Prostate gland (tissue), 2 donors: ENCODE results near the gene SF3A1.

ENCODE experiments used
- POLR2A ChIP-seq: fragments of 450-650 bp; IDR thresholded peaks from one replicate; pipeline ENCODE4 v1.6.1; 2016; ENCODE audit warnings: antibody characterized with exemption, mild to moderate bottlenecking
- POLR2AphosphoS5 ChIP-seq: sonication (generic); formaldehyde crosslinking; IDR thresholded peaks from one replicate; pipeline ENCODE4 v1.6.1; 2017; ENCODE audit warnings: antibody characterized with exemption
- TF ChIP-seq, protein P1 (sequence below), 4 experiments: fragments of 200-600 bp in 2 of 4; fragments of 450-650 bp in 2 of 4; sonication (generic) in 2 of 4; IDR thresholded peaks; 1 replicate in 3 of 4; 2 replicates in 1 of 4; pipeline ENCODE4 v1.5.1; 2016 to 2019; ENCODE audit warnings: antibody characterized with exemption in 4 of 4, mild to moderate bottlenecking in 2 of 4, moderate library complexity in 2 of 4

DNA sequence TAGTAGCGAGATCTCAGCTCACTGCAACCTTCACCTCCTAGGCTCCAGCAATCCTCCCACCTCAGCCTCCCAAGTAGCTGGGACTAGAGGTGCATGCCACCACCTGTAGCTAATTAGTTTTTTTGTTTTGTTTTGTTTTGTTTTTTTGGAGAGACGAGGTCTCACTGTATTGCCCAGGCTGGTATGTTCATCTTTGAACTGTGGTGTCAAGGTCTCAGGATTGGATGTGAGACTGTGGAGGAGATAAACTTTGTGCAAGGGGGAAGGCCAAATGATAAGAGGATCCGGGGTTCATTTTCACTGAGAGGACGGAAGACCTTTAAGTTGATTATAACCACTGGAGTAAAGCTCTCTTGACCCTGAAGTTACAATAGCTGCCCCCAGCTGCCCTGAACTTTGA lies 49.0 kb upstream of the SF3A1 start:
- TF ChIP-seq, protein P1, sequence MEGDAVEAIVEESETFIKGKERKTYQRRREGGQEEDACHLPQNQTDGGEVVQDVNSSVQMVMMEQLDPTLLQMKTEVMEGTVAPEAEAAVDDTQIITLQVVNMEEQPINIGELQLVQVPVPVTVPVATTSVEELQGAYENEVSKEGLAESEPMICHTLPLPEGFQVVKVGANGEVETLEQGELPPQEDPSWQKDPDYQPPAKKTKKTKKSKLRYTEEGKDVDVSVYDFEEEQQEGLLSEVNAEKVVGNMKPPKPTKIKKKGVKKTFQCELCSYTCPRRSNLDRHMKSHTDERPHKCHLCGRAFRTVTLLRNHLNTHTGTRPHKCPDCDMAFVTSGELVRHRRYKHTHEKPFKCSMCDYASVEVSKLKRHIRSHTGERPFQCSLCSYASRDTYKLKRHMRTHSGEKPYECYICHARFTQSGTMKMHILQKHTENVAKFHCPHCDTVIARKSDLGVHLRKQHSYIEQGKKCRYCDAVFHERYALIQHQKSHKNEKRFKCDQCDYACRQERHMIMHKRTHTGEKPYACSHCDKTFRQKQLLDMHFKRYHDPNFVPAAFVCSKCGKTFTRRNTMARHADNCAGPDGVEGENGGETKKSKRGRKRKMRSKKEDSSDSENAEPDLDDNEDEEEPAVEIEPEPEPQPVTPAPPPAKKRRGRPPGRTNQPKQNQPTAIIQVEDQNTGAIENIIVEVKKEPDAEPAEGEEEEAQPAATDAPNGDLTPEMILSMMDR (IDR thresholded peaks at IDR 0.05) = no peak
- TF ChIP-seq POLR2A (no peak), POLR2AphosphoS5 (no peak)
